ENCODE data around the gene FUT9. TPM values are rescaled to one million over a fixed set of nuclear protein-coding genes. Genes with fewer than 3 reads are reported as not detected.
A peak's percentile ranks its signal among the peaks of the same experiment; 100 is the strongest.

Gene FUT9
- total and polyA plus RNA-seq, 10 of the 15 experiments (the other 5 are each of a cell fraction or from before 2014, with no cell fraction given), result not detected

DNA sequence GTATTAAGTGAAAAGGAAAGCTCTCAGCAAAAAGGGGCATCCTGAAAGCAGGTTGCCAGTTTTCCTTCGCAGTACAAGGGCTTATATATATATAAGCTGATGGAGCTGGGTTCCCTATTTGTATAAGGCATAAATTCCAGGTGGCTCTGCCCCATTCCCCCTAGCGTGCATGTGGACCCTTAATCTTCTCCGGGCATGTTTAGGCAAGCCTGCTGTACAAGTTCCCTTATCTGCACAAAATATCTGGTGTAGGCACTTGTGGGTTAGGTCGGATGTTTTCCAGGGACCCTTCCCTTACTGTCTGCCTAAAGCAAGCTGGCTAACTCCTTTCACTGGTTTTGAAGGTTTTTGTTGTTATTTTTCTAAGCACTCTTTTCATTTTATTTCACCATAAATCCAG is 140.7 kb downstream of the FUT9 start (continued):
- TF ChIP-seq, protein P1, sequence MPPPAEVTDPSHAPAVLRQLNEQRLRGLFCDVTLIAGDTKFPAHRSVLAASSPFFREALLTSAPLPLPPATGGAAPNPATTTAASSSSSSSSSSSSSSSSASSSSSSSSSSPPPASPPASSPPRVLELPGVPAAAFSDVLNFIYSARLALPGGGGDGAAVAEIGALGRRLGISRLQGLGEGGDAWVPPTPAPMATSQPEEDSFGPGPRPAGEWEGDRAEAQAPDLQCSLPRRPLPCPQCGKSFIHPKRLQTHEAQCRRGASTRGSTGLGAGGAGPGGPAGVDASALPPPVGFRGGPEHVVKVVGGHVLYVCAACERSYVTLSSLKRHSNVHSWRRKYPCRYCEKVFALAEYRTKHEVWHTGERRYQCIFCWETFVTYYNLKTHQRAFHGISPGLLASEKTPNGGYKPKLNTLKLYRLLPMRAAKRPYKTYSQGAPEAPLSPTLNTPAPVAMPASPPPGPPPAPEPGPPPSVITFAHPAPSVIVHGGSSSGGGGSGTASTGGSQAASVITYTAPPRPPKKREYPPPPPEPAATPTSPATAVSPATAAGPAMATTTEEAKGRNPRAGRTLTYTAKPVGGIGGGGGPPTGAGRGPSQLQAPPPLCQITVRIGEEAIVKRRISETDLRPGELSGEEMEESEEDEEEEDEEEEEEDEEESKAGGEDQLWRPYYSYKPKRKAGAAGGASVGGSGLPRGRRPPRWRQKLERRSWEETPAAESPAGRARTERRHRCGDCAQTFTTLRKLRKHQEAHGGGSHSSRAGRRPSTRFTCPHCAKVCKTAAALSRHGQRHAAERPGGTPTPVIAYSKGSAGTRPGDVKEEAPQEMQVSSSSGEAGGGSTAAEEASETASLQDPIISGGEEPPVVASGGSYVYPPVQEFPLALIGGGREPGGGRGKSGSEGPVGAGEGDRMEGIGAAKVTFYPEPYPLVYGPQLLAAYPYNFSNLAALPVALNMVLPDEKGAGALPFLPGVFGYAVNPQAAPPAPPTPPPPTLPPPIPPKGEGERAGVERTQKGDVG (CRISPR knock-in tag; IDR thresholded peaks at IDR 0.05), result no peak

DNA sequence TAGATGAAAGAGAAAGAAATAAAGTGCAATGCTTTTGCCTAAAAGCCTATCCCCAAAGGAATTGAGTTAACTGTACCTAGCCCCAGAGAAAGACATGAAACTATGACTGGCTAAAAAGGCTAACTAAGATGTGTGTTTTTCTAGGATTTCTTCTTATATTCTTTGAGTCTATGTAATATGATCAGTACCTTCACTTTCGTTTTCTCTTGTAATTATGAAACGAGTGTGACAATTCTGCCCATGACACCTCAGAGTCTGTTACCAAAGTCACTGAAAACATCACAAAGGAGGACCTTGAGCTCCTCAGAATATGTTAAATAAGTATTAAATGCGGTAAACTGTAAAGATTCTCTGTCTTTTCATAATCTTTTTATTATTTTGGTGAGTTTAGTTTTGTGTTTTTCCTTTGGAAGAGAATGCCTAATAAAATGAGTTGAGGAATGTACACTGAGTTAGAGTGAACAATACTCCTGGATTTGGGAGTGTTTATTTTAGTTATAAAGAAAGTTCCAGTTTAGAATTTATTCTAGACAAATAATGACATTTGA is 141.3 kb downstream of the FUT9 start:
- ChIA-PET CTCF (no interaction called here), POLR2A (no interaction called here), RAD21 (ENCODE audit: unreplicated experiment) (no interaction called here), SMC1A (ENCODE audit: uncharacterized antibody, unreplicated experiment) (interaction anchor here (1.8 kb wide), 1 partner anchor 27 kb away, joined by 5 read pairs; no protein-coding TSS in a partner anchor)
- FAIRE-seq, result peak; percentile 74
- ATAC-seq, result peak; percentile 94
- Histone ChIP-seq H3K79me2 (ENCODE audit: control insufficient read depth, insufficient read depth, low read length) (no peaks in the 10 kb centered on the region), H3K36me3 (ENCODE audit: control insufficient read depth in 2 of 2, insufficient read depth in 2 of 2, low read length in 1 of 2) (no peaks in the 10 kb centered on the region), H4K20me1 (ENCODE audit: control insufficient read depth, insufficient read depth) (no peaks in the 10 kb centered on the region), H3K9ac (ENCODE audit: control insufficient read depth, insufficient read depth, low read length) (no peak overlapping the region), H2AFZ (ENCODE audit: control insufficient read depth, low read depth, low read length) (peak overlapping the region; percentile 90), H3K4me2 (ENCODE audit: control insufficient read depth, insufficient read depth) (peak overlapping the region; percentile 84), H3K4me3 (no peak overlapping the region), H3K27ac (ENCODE audit: control insufficient read depth, insufficient read depth) (peak overlapping the region; percentile 43; the same call in 1 of the 2 replicates), H3K4me1 (ENCODE audit: control insufficient read depth, insufficient read depth, low read length) (no peaks in the 10 kb centered on the region), H3K27me3 (replicated peaks in 1 of 2; ENCODE audit: control insufficient read depth in 2 of 2, insufficient read depth in 2 of 2, low read length in 1 of 2) (no peaks in the 10 kb centered on the region), H3K9me3 (replicated peaks; ENCODE audit: control insufficient read depth, insufficient read depth, low read length) (no peaks in the 10 kb centered on the region; the same call in 2 of the 3 replicates)
- intact Hi-C loops (cut with micrococcal nuclease; ENCODE audit: unreplicated experiment), result no loop called here
- BruUV-seq (replicated peaks), result no TSS peak
- in situ Hi-C loops (cut with MboI), result no loop called here
- peak; percentile 28 for DNase-seq (ENCODE audit: low read depth, low spot score)
- TF ChIP-seq SREBF2 (IDR thresholded peaks at IDR 0.05; ENCODE audit: low read length) (no peak), ATF7 (IDR thresholded peaks at IDR 0.05; ENCODE audit: low read depth) (peak; percentile 51; the same call in 1 of the 2 replicates), RAD51 (IDR thresholded peaks at IDR 0.05) (no peak), ETV6 (conservative IDR thresholded peaks at IDR 0.05 in 1 of 2, IDR thresholded peaks at IDR 0.05 in 1 of 2; ENCODE audit: borderline replicate concordance in 1 of 2, low read depth in 1 of 2) (no peak), ZNF217 (IDR thresholded peaks at IDR 0.05) (no peak), MEF2B (IDR thresholded peaks at IDR 0.05; ENCODE audit: partially characterized antibody, poor library complexity, severe bottlenecking) (peak; percentile 33)
- TF ChIP-seq, protein P2, sequence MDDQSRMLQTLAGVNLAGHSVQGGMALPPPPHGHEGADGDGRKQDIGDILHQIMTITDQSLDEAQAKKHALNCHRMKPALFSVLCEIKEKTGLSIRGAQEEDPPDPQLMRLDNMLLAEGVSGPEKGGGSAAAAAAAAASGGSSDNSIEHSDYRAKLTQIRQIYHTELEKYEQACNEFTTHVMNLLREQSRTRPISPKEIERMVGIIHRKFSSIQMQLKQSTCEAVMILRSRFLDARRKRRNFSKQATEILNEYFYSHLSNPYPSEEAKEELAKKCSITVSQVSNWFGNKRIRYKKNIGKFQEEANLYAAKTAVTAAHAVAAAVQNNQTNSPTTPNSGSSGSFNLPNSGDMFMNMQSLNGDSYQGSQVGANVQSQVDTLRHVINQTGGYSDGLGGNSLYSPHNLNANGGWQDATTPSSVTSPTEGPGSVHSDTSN (IDR thresholded peaks at IDR 0.05; ENCODE audit: insufficient replicate concordance, low read depth, low read length), result no peak
- 22% methylated on average over 3 of the region's 3 CpGs for WGBS (ENCODE audit: insufficient coverage, insufficient replicate concordance, low lambda C conversion rate, missing lambda C conversion rate)

All from GM12878 (cell line).